Neural progenitor cell (in vitro differentiated cells): ENCODE data around the gene IFITM2. TPM values are rescaled to one million over a fixed set of nuclear protein-coding genes. Genes with fewer than 3 reads are reported as not detected.
"Not testable (repeated sequence)": the region's sequence is repeated elsewhere in the genome, so short reads cannot be mapped to it uniquely, and the experiment has no call there.

Experiments used
- DNase-seq: peaks from one replicate; pipeline ENCODE4 v3.0.0-alpha.2; 2016; ENCODE audit warnings: low spot score
- H2AFZ ChIP-seq: fragments of 200-600 bp; sonication (generic); replicated peaks from 2 replicates; pipeline ENCODE4 v1.6.1; 2016; ENCODE audit warnings: antibody characterized with exemption
- H3F3A ChIP-seq: fragments of 200-600 bp; sonication (generic); 2 replicates; pipeline ENCODE4 v1.6.1; 2016; ENCODE audit warnings: antibody characterized with exemption, low read depth
- H3K27ac ChIP-seq: fragments of 200-600 bp; sonication (generic); 2 replicates; pipeline ENCODE4 v1.5.1; 2016; ENCODE audit warnings: mild to moderate bottlenecking
- H3K27me3 ChIP-seq: fragments of 200-600 bp; sonication (generic); 2 replicates; pipeline ENCODE4 v1.6.1; 2016; ENCODE audit warnings: mild to moderate bottlenecking, moderate library complexity
- H3K36me3 ChIP-seq: fragments of 200-600 bp; sonication (generic); 2 replicates; pipeline ENCODE4 v1.5.1; 2016
- H3K4me1 ChIP-seq: fragments of 200-600 bp; sonication (generic); 2 replicates; pipeline ENCODE4 v1.6.1; 2016; ENCODE audit warnings: mixed run types
- H3K4me2 ChIP-seq: fragments of 200-600 bp; sonication (generic); 2 replicates; pipeline ENCODE4 v1.6.1; 2016
- H3K4me3 ChIP-seq: fragments of 200-600 bp; sonication (generic); 2 replicates; pipeline ENCODE4 v1.5.1; 2016
- H3K79me2 ChIP-seq: fragments of 200-600 bp; sonication (generic); 2 replicates; pipeline ENCODE4 v1.6.1; 2016; ENCODE audit warnings: low read depth
- H3K9ac ChIP-seq: fragments of 200-600 bp; sonication (generic); 2 replicates; pipeline ENCODE4 v1.6.1; 2016
- H3K9me3 ChIP-seq: fragments of 200-600 bp; sonication (generic); 2 replicates; pipeline ENCODE4 v1.5.1; 2016; ENCODE audit warnings: low read depth
- H4K20me1 ChIP-seq: fragments of 200-600 bp; sonication (generic); 2 replicates; pipeline ENCODE4 v1.6.1; 2016; ENCODE audit warnings: low read depth
- H3K27ac Mint-ChIP-seq: 3 replicates; pipeline ENCODE4 v1.8.0; 2021; ENCODE audit warnings: mixed read lengths
- H3K27me3 Mint-ChIP-seq: 2 replicates; pipeline ENCODE4 v1.8.0; 2022; ENCODE audit warnings: low read depth, mild to moderate bottlenecking, inconsistent platforms, moderate library complexity, mixed read lengths; ENCODE audit not compliant: insufficient read depth
- H3K36me3 Mint-ChIP-seq: 3 replicates; pipeline ENCODE4 v1.8.0; 2021; ENCODE audit warnings: mixed read lengths
- H3K4me1 Mint-ChIP-seq: 3 replicates; pipeline ENCODE4 v1.8.0; 2021; ENCODE audit warnings: mixed read lengths
- H3K4me3 Mint-ChIP-seq: 3 replicates; pipeline ENCODE4 v1.8.0; 2021; ENCODE audit warnings: mild to moderate bottlenecking, moderate library complexity, mixed read lengths
- H3K9me3 Mint-ChIP-seq: 3 replicates; pipeline ENCODE4 v1.8.0; 2020; ENCODE audit warnings: mixed read lengths
- EZH2 ChIP-seq: fragments of 200-600 bp; sonication (generic); IDR thresholded peaks from 2 replicates; pipeline ENCODE4 v1.6.1; 2017; ENCODE audit warnings: antibody characterized with exemption, mild to moderate bottlenecking, moderate library complexity
- EZH2phosphoT487 ChIP-seq: fragments of 200-600 bp; sonication (generic); IDR thresholded peaks from 2 replicates; pipeline ENCODE4 v1.6.1; 2017; ENCODE audit warnings: antibody characterized with exemption
- total RNA-seq: library from RNA; depleted of rRNA; stranded (reverse); fragments of >200 nt; gene quantifications from 2 replicates; pipeline ENCODE4 v1.2.3, GENCODE V29; 2015; ENCODE audit warnings: low replicate concordance
- TF ChIP-seq, protein P1 (sequence below): fragments of 200-600 bp; sonication (generic); IDR thresholded peaks from 2 replicates; pipeline ENCODE4 v1.5.1; 2017; ENCODE audit warnings: antibody characterized with exemption, mild to moderate bottlenecking

Gene IFITM2
- total RNA-seq, 1 donor from 2014 or later = 10.5 TPM

GRCh38 chr11:313787-314553 lies 6.4 kb downstream of the IFITM2 start, which contains the start of gene IFITM1:
Gene IFITM1 (plus strand): TSS chr11:314040. CDS start chr11:314171, 131 bp downstream.
- Histone ChIP-seq H3K9ac (no peak within 1 kb of the TSS), H3K36me3 (no peaks in the 10 kb centered on the region), H3K79me2 (peaks cover 3% of the 10 kb centered on the region), H3F3A (peaks cover 48% of the 10 kb centered on the region), H3K4me1 (peaks cover 64% of the 10 kb centered on the region), H3K4me3 (peak within 1 kb of the TSS; percentile 51), H3K4me2 (peak within 1 kb of the TSS; percentile 84), H2AFZ (peak within 1 kb of the TSS; percentile 6), H4K20me1 (no peaks in the 10 kb centered on the region), H3K27ac (peak within 1 kb of the TSS; percentile 42), H3K9me3 (no peaks in the 10 kb centered on the region), H3K27me3 (peaks cover 50% of the 10 kb centered on the region)
- H3K4me3 Mint-ChIP-seq = peak within 1 kb of the TSS; percentile 88
- peak within 1 kb of the TSS; percentile 90 for H3K27ac Mint-ChIP-seq
- no peaks in the 10 kb centered on the region for H3K36me3 Mint-ChIP-seq
- H3K4me1 Mint-ChIP-seq = peaks cover 53% of the 10 kb centered on the region
- peak; percentile 60 for DNase-seq
- H3K9me3 Mint-ChIP-seq = no peaks in the 10 kb centered on the region
- peaks cover 12% of the 10 kb centered on the region for H3K27me3 Mint-ChIP-seq
- TF ChIP-seq EZH2phosphoT487 (no peak), EZH2 (no peak)
- TF ChIP-seq, protein P1, sequence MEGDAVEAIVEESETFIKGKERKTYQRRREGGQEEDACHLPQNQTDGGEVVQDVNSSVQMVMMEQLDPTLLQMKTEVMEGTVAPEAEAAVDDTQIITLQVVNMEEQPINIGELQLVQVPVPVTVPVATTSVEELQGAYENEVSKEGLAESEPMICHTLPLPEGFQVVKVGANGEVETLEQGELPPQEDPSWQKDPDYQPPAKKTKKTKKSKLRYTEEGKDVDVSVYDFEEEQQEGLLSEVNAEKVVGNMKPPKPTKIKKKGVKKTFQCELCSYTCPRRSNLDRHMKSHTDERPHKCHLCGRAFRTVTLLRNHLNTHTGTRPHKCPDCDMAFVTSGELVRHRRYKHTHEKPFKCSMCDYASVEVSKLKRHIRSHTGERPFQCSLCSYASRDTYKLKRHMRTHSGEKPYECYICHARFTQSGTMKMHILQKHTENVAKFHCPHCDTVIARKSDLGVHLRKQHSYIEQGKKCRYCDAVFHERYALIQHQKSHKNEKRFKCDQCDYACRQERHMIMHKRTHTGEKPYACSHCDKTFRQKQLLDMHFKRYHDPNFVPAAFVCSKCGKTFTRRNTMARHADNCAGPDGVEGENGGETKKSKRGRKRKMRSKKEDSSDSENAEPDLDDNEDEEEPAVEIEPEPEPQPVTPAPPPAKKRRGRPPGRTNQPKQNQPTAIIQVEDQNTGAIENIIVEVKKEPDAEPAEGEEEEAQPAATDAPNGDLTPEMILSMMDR = no peak

GRCh38 chr11:314554-314875 lies 6.9 kb downstream of the IFITM2 start:
- Mint-ChIP-seq H3K27ac (peak overlapping the region; percentile 21), H3K27me3 (peaks cover 12% of the 10 kb centered on the region), H3K4me1 (peaks cover 49% of the 10 kb centered on the region), H3K4me3 (peak overlapping the region; percentile 88)
- Histone ChIP-seq H3K4me1 (peaks cover 61% of the 10 kb centered on the region), H3K4me3 (peak overlapping the region; percentile 51), H3K4me2 (peak overlapping the region; percentile 84), H3F3A (peaks cover 45% of the 10 kb centered on the region), H3K27me3 (peaks cover 50% of the 10 kb centered on the region)
- not testable (repeated sequence) for H3K36me3 ChIP-seq, H3K9ac ChIP-seq, H3K27ac ChIP-seq, H4K20me1 ChIP-seq, DNase-seq, H3K9me3 Mint-ChIP-seq, H2AFZ ChIP-seq, H3K9me3 ChIP-seq, H3K79me2 ChIP-seq, H3K36me3 Mint-ChIP-seq

GRCh38 chr11:315051-315481 lies 7.5 kb downstream of the IFITM2 start:
- Mint-ChIP-seq H3K36me3 (no peaks in the 10 kb centered on the region), H3K9me3 (no peaks in the 10 kb centered on the region), H3K27me3 (peaks cover 12% of the 10 kb centered on the region), H3K4me1 (peaks cover 47% of the 10 kb centered on the region), H3K27ac (no peak overlapping the region), H3K4me3 (peak overlapping the region; percentile 64)
- Histone ChIP-seq H3K9ac (no peak overlapping the region), H4K20me1 (no peaks in the 10 kb centered on the region), H3F3A (peaks cover 42% of the 10 kb centered on the region), H3K36me3 (no peaks in the 10 kb centered on the region), H3K4me3 (peak overlapping the region; percentile 31), H3K27ac (no peak overlapping the region), H3K4me2 (peak overlapping the region; percentile 84), H3K9me3 (no peaks in the 10 kb centered on the region), H3K27me3 (peaks cover 50% of the 10 kb centered on the region), H2AFZ (no peak overlapping the region), H3K79me2 (no peaks in the 10 kb centered on the region), H3K4me1 (peaks cover 58% of the 10 kb centered on the region)
- TF ChIP-seq, protein P1 = no peak
- no peak for TF ChIP-seq EZH2
- DNase-seq = no peak

DNA sequence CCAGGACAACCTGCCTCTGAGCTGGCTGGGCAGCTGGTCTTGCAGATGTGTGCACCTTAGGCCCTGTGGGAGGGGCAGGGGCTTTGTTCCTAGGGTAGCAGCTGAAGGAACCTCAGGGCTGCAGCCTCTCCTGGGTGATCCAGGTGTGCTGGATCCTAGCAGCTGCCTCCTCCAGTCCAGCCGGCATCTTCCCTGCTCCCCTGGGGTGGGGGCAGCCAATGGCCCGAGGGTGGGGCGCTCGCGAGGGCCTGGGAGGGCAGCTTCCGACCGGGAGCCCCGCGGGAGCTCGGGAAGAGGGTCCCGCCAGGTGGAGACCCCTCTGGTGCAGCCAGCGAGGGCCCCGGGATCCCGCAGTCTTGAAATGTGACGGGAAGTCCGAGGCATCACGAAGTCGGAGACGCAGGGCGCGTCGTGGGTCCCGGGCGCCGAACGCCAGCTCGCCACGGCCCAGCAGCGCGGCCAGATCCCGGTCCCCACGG lies 7.9 kb downstream of the IFITM2 start:
- Histone ChIP-seq H3K4me2 (peak overlapping the region; percentile 84), H3K4me1 (peaks cover 58% of the 10 kb centered on the region), H3F3A (peaks cover 46% of the 10 kb centered on the region), H2AFZ (no peak overlapping the region), H3K4me3 (peak overlapping the region; percentile 31), H4K20me1 (no peaks in the 10 kb centered on the region), H3K27ac (no peak overlapping the region), H3K27me3 (peaks cover 50% of the 10 kb centered on the region), H3K9ac (no peak overlapping the region), H3K79me2 (no peaks in the 10 kb centered on the region), H3K36me3 (no peaks in the 10 kb centered on the region), H3K9me3 (no peaks in the 10 kb centered on the region)
- Mint-ChIP-seq H3K4me3 (peak overlapping the region; percentile 38), H3K27ac (no peak overlapping the region), H3K9me3 (no peaks in the 10 kb centered on the region), H3K4me1 (peaks cover 52% of the 10 kb centered on the region), H3K27me3 (peaks cover 12% of the 10 kb centered on the region), H3K36me3 (no peaks in the 10 kb centered on the region)
- DNase-seq = no peak
- TF ChIP-seq EZH2 = no peak
- TF ChIP-seq, protein P1 = no peak
- TF ChIP-seq EZH2phosphoT487 = no peak
